HepG2 (cell line): Measurements from ENCODE around the gene LITAFD. TPM values are rescaled to one million over a fixed set of nuclear protein-coding genes. Genes with fewer than 3 reads are reported as not detected.

Experiments
- CREM ChIP-seq, 2 experiments: sonication (generic) in 1 of 2; formaldehyde crosslinking in 1 of 2; IDR thresholded peaks; 2 replicates each; pipeline versions ENCODE4 v1.4.0 to v1.6.1; 2016 to 2020; ENCODE audit warnings: antibody characterized with exemption in 1 of 2, mild to moderate bottlenecking in 1 of 2, missing genetic modification reagents in 1 of 2
- MTA1 ChIP-seq: sonication (generic); formaldehyde crosslinking; IDR thresholded peaks from 2 replicates; pipeline ENCODE4 v1.4.0; 2020; ENCODE audit warnings: missing genetic modification reagents, mild to moderate bottlenecking, borderline replicate concordance
- NR2C2 ChIP-seq: sonication (generic); formaldehyde crosslinking; IDR thresholded peaks from 2 replicates; pipeline ENCODE4 v1.4.0; 2020; ENCODE audit warnings: missing genetic modification reagents, mild to moderate bottlenecking, moderate library complexity, borderline replicate concordance
- NRL ChIP-seq: sonication (generic); formaldehyde crosslinking; IDR thresholded peaks from 2 replicates; pipeline ENCODE4 v1.5.0; 2020; ENCODE audit warnings: missing genetic modification reagents, mild to moderate bottlenecking, moderate library complexity, borderline replicate concordance
- RAD51 ChIP-seq: fragments of 450-650 bp; IDR thresholded peaks from 2 replicates; pipeline ENCODE4 v1.6.1; 2016; ENCODE audit warnings: borderline replicate concordance
- RARA ChIP-seq: IDR thresholded peaks from 2 replicates; pipeline ENCODE4 v1.6.1; 2016; ENCODE audit warnings: missing genetic modification reagents, missing compliant biosample characterization
- RBAK ChIP-seq: sonication (generic); formaldehyde crosslinking; IDR thresholded peaks from 2 replicates; pipeline ENCODE4 v1.5.1; 2020; ENCODE audit warnings: mild to moderate bottlenecking, missing genetic modification reagents
- RCOR2 ChIP-seq: IDR thresholded peaks from 2 replicates; pipeline ENCODE4 v1.6.1; 2016; ENCODE audit warnings: missing biosample characterization, missing genetic modification reagents
- SP4 ChIP-seq: sonication (generic); formaldehyde crosslinking; IDR thresholded peaks from 2 replicates; pipeline ENCODE4 v1.8.1; 2023; ENCODE audit warnings: mild to moderate bottlenecking, missing genetic modification reagents
- TEAD2 ChIP-seq: sonication (generic); formaldehyde crosslinking; IDR thresholded peaks from 2 replicates; pipeline ENCODE4 v1.9.0; 2021; ENCODE audit warnings: missing genetic modification reagents
- ZNF329 ChIP-seq: sonication (generic); formaldehyde crosslinking; IDR thresholded peaks from 2 replicates; pipeline ENCODE4 v1.9.0; 2021; ENCODE audit warnings: low read depth, mild to moderate bottlenecking, missing genetic modification reagents
- ZNF780A ChIP-seq: sonication (generic); formaldehyde crosslinking; IDR thresholded peaks from 2 replicates; pipeline ENCODE4 v1.8.0; 2022; ENCODE audit warnings: mild to moderate bottlenecking, missing genetic modification reagents, moderate library complexity
- polyA plus RNA-seq, 8 experiments: library from polyadenylated mRNA; depleted of rRNA in 3 of 8; stranded (reverse) in 7 of 8; unstranded in 1 of 8; fragments of >200 nt; fragmentation: Illumina TruSeq in 4 of 8; extraction: Trizol in 4 of 8; gene quantifications; 2 replicates each; pipeline versions ENCODE4 v1.2.1 to v1.2.3, GENCODE V29; 2011 to 2016; ENCODE audit warnings: low read depth in 4 of 8, missing spikeins in 1 of 8, mixed read lengths in 1 of 8; ENCODE audit not compliant: insufficient read depth in 1 of 8
- total RNA-seq, 5 experiments: library from RNA; depleted of rRNA; stranded (reverse); fragments of >200 nt; fragmentation: Illumina TruSeq; extraction: Trizol; gene quantifications; 2 replicates each; pipeline ENCODE4 v1.2.3, GENCODE V29; 2016; ENCODE audit warnings: low read depth in 1 of 5
- TF ChIP-seq, protein P1 (sequence below): sonication (generic); formaldehyde crosslinking; IDR thresholded peaks from 2 replicates; pipeline ENCODE4 v1.4.0; 2020; ENCODE audit warnings: mild to moderate bottlenecking, missing genetic modification reagents
- TF ChIP-seq, protein P2 (sequence below): sonication (generic); formaldehyde crosslinking; IDR thresholded peaks from 2 replicates; pipeline ENCODE4 v1.4.0; 2020; ENCODE audit warnings: mild to moderate bottlenecking, missing genetic modification reagents
- TF ChIP-seq, protein P3 (sequence below): sonication (generic); formaldehyde crosslinking; IDR thresholded peaks from 2 replicates; pipeline ENCODE4; 2020; ENCODE audit warnings: missing genetic modification reagents, mild to moderate bottlenecking, borderline replicate concordance
- TF ChIP-seq, protein P4 (sequence below): IDR thresholded peaks from 2 replicates; pipeline ENCODE4 v1.6.1; 2018; ENCODE audit warnings: missing genetic modification reagents
- TF ChIP-seq, protein P5 (sequence below): sonication (generic); formaldehyde crosslinking; IDR thresholded peaks from 2 replicates; pipeline ENCODE4 v1.5.0; 2020; ENCODE audit warnings: missing genetic modification reagents, mild to moderate bottlenecking, borderline replicate concordance

Gene LITAFD
- total and polyA plus RNA-seq, 2 of the 13 experiments (the other 11 are each of a cell fraction or from before 2014, with no cell fraction given): not detected

DNA sequence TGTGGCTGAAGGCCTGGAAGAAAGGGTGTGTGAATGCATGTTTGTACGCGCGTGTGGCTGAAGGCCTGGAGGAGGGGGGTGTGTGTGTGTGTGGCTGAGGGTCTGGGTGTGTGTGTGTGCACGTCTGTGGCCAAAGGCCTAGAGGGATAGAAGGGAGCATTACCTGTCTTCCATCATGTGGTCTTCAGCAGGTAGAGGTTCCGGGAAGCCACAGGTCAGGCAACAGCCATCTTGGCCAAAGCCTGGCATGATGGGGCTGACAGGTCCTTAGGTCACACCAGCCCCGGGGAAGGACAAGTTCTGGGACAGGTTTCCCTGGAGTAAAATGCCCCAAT, 5.2 kb downstream of the LITAFD start (continued):
- TF ChIP-seq, protein P1, sequence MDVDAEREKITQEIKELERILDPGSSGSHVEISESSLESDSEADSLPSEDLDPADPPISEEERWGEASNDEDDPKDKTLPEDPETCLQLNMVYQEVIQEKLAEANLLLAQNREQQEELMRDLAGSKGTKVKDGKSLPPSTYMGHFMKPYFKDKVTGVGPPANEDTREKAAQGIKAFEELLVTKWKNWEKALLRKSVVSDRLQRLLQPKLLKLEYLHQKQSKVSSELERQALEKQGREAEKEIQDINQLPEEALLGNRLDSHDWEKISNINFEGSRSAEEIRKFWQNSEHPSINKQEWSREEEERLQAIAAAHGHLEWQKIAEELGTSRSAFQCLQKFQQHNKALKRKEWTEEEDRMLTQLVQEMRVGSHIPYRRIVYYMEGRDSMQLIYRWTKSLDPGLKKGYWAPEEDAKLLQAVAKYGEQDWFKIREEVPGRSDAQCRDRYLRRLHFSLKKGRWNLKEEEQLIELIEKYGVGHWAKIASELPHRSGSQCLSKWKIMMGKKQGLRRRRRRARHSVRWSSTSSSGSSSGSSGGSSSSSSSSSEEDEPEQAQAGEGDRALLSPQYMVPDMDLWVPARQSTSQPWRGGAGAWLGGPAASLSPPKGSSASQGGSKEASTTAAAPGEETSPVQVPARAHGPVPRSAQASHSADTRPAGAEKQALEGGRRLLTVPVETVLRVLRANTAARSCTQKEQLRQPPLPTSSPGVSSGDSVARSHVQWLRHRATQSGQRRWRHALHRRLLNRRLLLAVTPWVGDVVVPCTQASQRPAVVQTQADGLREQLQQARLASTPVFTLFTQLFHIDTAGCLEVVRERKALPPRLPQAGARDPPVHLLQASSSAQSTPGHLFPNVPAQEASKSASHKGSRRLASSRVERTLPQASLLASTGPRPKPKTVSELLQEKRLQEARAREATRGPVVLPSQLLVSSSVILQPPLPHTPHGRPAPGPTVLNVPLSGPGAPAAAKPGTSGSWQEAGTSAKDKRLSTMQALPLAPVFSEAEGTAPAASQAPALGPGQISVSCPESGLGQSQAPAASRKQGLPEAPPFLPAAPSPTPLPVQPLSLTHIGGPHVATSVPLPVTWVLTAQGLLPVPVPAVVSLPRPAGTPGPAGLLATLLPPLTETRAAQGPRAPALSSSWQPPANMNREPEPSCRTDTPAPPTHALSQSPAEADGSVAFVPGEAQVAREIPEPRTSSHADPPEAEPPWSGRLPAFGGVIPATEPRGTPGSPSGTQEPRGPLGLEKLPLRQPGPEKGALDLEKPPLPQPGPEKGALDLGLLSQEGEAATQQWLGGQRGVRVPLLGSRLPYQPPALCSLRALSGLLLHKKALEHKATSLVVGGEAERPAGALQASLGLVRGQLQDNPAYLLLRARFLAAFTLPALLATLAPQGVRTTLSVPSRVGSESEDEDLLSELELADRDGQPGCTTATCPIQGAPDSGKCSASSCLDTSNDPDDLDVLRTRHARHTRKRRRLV (CRISPR knock-in tag): no peak
- no peak for TF ChIP-seq RAD51
- TF ChIP-seq TEAD2 (CRISPR knock-in tag): no peak
- no peak for TF ChIP-seq MTA1 (CRISPR knock-in tag)
- TF ChIP-seq NRL (CRISPR knock-in tag): no peak
- TF ChIP-seq, protein P2, sequence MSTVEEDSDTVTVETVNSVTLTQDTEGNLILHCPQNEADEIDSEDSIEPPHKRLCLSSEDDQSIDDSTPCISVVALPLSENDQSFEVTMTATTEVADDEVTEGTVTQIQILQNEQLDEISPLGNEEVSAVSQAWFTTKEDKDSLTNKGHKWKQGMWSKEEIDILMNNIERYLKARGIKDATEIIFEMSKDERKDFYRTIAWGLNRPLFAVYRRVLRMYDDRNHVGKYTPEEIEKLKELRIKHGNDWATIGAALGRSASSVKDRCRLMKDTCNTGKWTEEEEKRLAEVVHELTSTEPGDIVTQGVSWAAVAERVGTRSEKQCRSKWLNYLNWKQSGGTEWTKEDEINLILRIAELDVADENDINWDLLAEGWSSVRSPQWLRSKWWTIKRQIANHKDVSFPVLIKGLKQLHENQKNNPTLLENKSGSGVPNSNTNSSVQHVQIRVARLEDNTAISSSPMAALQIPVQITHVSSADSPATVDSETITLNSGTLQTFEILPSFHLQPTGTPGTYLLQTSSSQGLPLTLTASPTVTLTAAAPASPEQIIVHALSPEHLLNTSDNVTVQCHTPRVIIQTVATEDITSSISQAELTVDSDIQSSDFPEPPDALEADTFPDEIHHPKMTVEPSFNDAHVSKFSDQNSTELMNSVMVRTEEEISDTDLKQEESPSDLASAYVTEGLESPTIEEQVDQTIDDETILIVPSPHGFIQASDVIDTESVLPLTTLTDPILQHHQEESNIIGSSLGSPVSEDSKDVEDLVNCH: no peak
- TF ChIP-seq RARA (CRISPR knock-in tag): no peak
- TF ChIP-seq RCOR2 (CRISPR knock-in tag): no peak
- TF ChIP-seq RBAK (CRISPR knock-in tag): no peak
- TF ChIP-seq, protein P3, sequence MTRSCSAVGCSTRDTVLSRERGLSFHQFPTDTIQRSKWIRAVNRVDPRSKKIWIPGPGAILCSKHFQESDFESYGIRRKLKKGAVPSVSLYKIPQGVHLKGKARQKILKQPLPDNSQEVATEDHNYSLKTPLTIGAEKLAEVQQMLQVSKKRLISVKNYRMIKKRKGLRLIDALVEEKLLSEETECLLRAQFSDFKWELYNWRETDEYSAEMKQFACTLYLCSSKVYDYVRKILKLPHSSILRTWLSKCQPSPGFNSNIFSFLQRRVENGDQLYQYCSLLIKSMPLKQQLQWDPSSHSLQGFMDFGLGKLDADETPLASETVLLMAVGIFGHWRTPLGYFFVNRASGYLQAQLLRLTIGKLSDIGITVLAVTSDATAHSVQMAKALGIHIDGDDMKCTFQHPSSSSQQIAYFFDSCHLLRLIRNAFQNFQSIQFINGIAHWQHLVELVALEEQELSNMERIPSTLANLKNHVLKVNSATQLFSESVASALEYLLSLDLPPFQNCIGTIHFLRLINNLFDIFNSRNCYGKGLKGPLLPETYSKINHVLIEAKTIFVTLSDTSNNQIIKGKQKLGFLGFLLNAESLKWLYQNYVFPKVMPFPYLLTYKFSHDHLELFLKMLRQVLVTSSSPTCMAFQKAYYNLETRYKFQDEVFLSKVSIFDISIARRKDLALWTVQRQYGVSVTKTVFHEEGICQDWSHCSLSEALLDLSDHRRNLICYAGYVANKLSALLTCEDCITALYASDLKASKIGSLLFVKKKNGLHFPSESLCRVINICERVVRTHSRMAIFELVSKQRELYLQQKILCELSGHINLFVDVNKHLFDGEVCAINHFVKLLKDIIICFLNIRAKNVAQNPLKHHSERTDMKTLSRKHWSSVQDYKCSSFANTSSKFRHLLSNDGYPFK (CRISPR knock-in tag): no peak
- TF ChIP-seq CREM (IDR thresholded peaks at IDR 0.05): no peak
- TF ChIP-seq CREM (CRISPR knock-in tag; IDR thresholded peaks at IDR 0.05): no peak
- no peak for TF ChIP-seq NR2C2 (CRISPR knock-in tag)
- no peak for TF ChIP-seq SP4 (CRISPR knock-in tag)
- TF ChIP-seq, protein P4, sequence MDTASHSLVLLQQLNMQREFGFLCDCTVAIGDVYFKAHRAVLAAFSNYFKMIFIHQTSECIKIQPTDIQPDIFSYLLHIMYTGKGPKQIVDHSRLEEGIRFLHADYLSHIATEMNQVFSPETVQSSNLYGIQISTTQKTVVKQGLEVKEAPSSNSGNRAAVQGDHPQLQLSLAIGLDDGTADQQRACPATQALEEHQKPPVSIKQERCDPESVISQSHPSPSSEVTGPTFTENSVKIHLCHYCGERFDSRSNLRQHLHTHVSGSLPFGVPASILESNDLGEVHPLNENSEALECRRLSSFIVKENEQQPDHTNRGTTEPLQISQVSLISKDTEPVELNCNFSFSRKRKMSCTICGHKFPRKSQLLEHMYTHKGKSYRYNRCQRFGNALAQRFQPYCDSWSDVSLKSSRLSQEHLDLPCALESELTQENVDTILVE (CRISPR knock-in tag): no peak
- TF ChIP-seq ZNF780A: 0 out of 2 replicates have a peak, but pooled peaks have one; percentile 5
- no peak for TF ChIP-seq ZNF329 (CRISPR knock-in tag)
- TF ChIP-seq, protein P5, sequence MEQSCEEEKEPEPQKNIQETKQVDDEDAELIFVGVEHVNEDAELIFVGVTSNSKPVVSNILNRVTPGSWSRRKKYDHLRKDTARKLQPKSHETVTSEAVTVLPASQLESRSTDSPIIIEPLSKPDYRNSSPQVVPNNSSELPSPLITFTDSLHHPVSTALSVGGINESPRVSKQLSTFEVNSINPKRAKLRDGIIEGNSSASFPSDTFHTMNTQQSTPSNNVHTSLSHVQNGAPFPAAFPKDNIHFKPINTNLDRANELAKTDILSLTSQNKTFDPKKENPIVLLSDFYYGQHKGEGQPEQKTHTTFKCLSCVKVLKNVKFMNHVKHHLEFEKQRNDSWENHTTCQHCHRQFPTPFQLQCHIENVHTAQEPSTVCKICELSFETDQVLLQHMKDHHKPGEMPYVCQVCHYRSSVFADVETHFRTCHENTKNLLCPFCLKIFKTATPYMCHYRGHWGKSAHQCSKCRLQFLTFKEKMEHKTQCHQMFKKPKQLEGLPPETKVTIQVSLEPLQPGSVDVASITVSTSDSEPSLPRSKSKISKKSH: peak; percentile 62; the same call in 1 of the 2 replicates
